Left renal cortex interstitium (tissue), 4 donors: ENCODE measurements around the gene AP4E1. TPM values are rescaled to one million over a fixed set of nuclear protein-coding genes. Genes with fewer than 3 reads are reported as not detected.

Experiments
- polyA plus RNA-seq, 4 donors: library from polyadenylated mRNA; unstranded; fragments of 120-200 nt; gene quantifications; one replicate each; pipeline ENCODE4 v1.2.1, GENCODE V29; 2013; ENCODE audit not compliant: insufficient read length in 4 of 4

Gene AP4E1
- polyA plus RNA-seq, 4 donors: 8.1 to 10.5 (median 8.4) TPM

Other genes starting within 250 kb of the AP4E1 start
- gene TRPM7, start 221.9 kb upstream of the AP4E1 start, polyA plus RNA-seq: 10 to 100 TPM; 33.6 to 61.6 (median 49.6) TPM
- 100 to 1,000 TPM in 3 of 4 donors, 10 to 100 TPM in 1; 78.5 to 110 (median 103) TPM for gene SPPL2A, start 143.0 kb upstream of the AP4E1 start, polyA plus RNA-seq
- gene TNFAIP8L3, start 186.2 kb downstream of the AP4E1 start, polyA plus RNA-seq: 1 to 10 TPM; 1.4 to 2.4 (median 1.6) TPM